T follicular helper cell (primary cell): Measurements from ENCODE around the gene ATP13A1.

Experiments
- DNase-seq: peaks from one replicate; pipeline ENCODE4 v3.0.0-alpha.2; 2020; ENCODE audit warnings: low read depth

ATP13A1 gene

DNA sequence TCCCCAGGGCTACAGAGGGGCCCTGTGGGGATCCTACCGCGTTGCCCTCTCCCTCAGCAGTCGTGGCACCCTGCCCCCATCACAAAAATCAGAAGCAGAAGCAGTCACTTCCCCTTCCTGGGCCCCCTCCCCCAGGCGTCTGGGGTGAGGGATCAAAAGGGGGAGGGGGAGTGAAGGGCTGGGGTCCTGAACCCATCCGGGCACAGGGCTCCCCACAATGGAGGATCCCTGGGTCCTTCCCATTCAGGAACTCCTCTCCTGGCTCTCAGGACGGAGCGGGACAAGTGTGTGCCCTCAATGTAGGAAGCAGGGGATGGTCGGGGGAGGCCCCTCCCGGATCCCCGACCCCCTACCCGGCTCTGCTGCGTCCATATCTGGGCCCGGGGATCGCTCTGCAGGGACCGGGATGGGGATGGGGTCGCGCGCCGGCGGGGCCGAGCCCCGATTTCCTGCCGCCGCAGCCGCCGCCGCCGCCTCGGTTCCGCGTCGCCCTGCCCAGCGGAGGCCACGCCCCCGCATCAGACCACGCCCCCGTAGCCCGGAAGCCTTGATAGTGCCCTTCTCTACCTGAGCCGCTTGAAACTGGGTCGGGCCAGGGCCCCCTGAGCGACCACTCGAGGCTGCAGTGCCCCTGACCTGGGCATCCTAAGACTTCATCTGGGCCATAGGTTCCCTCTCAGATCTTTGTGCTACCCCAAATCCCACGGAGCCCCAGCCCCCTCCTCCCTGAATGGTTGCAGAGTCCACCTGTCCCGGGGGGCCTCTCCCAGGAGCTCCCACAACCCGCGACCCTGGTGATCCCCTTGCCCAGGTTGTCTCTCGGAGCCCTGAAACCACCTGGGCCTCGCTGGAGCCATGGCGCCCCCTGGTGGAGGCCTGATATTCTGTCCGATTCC is 20.1 kb downstream of the ATP13A1 start, which contains the start of gene GMIP:
Gene GMIP (minus strand): TSS at position 500 of the 896 bp plus-strand sequence. CDS start 128 bp downstream, at position 372.
- DNase-seq = peak; percentile 83

DNA sequence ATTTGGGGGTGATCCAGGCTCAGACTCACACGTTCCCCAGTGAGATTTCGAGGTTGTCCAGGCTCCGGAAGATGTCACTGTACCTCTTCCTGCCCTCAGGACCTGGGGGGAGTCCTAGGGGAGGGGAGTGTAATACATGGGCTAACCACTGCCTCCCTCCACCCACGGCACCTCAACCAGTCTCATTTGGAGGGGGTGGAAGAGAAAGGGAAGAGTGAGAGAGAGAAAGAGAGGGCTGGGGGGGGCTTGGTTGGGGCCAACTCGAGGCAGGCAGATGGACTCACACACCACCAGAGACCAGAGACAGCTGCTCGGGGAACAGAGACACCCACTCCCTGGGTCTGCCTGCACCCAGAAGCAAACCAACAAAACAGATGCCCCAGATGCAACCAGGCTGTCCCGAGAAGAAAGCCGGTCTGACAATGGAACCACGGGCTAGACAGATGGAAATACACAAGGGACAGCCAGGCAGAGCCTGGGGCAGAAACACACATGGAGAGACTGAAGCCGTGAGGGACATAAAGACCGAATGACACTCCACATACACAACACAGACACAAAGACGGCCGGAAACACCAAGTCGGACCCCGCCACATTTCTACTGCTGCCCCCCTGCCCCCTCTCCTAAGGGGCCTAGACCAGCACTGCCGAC is 20.8 kb downstream of the ATP13A1 start:
- no peak for DNase-seq

DNA sequence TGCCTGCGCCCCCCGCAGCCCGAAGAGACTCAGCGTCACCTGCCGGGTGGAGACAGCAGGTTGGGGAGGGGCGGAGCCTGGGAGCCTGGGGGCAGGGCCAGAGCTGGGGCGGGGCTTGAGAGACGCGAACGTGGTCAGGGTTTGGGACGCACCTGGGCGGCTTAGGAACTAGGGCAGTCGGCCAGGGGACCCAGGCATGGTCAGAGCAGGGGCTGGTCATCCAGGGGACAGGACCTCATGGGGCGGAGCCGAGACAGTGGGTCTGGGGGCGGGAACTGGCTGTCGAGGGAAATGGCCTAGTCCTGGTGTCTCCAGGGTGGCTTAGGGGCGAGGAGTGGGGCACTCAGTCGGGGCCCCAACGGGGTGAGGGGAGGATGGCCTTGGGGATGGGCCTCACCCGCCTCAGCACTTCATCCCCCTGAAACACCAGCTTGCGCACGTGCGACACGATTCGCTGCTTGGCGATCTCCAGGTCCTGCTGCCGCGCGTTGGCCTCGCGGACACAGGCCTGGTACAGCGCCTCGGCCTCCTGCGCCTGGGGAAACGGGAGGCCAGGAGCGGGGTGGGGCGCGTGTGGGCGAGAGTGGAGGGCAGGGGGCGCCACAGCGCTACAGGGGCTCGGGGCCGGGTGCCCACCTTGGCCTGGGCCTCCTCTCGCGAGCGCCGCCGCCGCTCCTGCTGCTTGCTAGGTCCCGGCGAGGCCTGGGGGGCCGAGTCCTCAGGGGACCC is 25.8 kb downstream of the ATP13A1 start:
- no peak for DNase-seq

DNA sequence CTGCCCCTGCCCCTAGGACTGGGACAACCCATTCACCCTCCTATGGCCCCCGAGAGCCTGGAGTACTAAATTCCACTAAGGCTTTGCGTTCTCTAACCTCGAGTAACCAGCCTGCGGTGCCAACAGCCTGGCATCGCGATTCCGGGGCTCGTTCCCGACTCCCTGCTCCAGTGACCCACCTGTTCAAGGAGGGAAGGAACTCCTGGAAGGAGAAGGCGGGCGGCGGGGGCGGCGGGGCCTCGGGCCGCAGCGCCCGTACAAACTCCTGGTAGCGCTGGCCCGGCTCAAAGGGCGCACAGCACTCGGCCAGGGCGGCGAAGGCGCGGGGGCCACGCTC is 26.3 kb downstream of the ATP13A1 start:
- no peak for DNase-seq

DNA sequence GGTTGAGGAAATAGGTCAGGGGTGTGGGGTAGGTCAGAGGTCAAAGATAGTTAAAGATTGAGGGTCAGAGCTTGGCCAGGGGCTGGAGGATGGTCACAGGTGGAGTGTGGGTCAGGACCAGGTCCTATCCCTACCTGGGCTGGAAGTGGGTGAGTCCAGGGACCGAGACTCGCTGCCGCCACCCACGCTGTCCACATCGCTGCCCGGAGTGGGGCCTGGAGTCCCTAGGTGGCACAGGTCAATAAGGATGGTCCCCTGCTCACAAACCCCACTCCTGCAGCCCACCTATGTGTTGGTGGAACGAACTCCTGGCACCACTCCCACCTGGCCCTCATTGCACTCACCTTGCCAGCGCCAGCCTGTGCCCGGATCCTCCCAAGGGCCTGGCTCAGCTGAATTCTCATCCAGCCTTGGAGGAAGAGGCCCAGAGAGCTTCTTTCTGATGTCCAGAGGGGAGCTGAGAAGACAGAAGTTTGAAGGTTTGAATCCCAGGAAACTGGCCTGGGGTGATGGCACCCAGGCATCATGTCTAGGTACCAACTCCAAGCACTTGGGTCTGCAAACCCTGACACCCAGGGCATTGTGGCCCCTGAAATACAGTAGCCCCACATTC is 26.8 kb downstream of the ATP13A1 start:
- no peak for DNase-seq

DNA sequence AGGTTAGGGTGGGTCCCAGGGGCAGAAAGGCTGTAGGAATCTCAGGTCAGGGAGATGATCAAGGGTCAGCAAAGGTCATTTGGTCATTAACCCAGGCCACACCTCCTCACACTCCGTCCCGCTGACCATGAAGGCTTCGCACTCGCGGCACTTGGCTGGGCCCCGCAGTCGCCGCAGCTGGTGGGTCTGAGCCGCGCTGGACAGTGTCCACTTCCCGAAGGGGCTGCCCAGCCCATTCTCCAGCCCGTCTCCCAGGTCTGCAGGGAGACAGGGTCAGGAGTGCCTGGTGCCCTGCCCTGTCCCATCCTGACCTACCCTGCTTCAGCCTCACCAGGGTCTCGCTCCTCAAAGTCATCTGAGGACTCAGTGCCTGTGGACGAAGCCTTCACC is 28.2 kb downstream of the ATP13A1 start:
- DNase-seq = no peak

DNA sequence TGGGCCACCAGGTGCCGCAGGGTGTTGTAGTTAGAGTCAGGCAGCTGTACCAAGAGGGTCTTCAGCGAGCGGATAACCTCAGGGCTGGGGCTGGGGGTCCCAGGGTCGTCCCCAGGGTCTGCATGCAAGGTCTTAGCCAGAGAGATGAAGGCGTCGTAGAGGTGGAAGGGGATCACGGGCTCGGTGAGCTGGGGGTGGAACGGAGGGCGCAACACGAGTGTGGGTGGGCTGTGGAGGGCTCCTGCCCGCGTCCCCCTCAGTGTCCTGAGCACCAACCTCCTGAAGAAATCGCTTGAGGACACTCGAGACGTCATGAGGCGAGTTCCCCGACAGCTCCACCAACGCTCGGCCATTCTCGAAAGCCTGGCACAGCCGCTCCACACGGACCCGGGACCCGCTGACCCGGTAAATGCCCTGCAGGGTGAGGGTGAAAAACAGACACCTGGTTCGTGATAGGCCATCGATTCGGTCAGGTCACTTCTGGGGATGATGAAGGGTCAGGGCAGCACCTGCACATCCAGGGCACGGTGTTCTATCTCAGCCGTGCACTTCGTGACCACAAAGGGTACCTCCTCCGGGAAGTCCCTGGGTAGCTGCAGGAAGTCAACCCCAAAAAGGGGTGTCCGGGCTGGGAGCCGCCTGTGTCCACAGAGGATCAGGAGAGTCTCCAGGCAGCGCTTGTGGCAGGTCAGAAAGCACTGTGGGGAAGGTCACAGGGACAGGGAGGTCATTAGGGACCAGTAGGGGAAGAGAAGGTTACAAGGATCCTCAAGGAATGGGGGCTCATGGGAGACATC is 28.8 kb downstream of the ATP13A1 start:
- no peak for DNase-seq

DNA sequence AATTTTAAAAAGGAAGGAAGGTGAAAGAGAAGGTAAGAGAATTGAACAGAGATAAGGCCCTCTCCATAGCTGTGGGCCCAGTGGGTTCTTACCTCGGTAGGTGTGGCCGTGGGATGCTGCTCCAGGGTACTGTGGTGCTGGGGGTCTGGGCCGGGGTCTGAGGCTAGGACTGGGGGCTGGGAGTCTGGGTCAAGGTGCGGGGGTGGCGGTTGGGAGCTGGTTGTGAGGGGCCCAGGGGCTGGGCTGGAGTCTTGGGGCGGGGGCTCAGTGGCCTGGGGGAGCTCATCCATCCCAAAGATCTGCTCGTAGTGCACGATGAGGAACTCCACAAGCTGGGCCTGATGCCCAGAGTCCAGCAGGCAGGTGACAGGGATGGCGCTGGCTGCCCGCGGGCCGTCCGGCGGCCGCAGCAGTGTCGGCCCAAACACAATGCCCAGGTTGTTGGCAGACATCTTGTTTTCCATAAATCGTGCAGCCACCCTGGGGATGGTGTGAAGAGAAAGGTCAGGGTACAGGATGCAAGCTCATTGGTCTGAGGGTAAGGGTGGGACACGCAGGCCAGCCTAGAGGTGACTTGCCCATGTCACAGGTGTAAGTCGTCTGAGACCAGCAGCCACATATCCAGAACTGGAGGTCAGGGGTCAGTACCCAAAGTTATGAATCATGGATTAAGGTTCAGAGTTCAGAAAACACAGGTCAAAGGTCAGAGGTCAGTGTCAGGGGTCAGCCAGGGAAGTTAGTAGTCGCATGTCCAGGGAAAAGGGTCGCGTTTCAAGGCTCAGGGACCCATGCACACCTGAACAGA is 29.6 kb downstream of the ATP13A1 start:
- DNase-seq = no peak

DNA sequence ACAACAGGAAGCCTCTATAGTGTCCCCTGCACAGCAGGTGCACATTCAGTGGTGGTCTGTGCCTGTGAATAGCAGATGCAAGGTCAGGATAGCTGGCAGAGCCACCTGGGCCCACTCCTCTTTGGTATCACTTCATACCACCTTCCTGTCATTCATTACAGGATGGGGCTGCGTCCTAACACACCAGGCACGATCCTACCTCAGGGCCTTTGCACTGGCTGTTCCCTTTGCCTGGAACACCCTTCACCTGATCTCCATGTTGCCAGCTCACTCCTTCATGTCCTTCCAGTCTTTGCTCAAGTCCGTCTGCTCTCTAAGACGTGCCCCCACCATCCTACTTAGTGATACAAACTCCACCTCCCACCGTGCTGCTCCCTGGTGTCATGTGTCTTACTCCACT is 30.8 kb downstream of the ATP13A1 start:
- no peak for DNase-seq

DNA sequence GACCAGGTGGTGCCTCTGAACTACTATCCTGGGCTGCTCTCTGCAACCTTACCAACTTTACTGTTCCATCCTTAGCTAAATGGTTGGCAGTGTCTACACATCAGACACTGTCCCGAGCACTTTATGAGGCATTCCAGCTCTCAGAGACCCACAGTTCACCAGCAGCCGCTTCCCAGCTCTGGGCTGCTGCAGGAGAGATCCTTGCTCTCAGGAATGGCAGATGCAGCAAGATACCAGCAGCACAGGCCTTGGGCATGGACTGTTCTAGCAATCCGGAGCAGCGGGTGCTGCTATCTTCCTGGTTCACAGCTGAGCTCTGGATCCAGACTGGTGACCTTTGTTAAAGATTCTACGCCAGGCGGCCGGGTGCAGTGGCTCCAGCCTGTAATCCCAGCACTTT is 32.1 kb downstream of the ATP13A1 start:
- DNase-seq = no peak

DNA sequence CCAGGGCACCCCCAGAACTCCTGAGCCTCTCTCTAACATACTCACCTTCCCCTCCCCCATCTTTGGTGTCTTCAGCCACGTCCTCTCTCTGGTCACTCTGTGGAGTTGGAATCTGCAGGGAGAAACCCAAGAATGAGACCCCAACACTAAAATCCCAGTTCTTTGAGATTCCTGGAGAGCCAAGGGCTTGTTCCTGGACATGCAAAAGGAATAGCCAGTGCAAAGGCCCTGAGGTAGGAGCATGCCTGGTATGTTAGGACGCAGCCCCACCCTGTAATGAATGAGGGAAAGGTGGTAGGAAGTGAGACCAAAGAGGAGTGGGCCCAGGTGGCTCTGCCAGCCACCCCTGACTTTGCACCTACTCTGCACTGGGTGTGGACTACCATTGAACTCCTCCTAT is 33.0 kb downstream of the ATP13A1 start:
- DNase-seq = no peak

DNA sequence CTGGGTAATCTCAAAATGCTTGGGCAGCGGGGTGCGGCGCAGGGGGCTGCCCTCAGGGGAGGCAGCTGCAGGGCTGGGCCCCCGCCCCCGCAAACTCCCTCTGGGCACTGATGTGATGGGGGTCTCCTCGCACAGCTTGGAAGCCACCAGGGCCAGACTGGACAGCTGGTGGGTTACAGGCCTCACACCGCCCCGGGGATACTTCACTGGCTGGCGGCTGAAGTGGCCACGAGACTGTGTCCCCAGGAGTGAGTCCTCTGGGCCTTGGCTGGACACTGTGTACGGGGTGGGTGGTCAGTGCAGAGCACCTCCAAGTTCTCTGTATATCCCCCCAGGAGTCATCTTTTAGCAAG is 33.4 kb downstream of the ATP13A1 start:
- DNase-seq = no peak

DNA sequence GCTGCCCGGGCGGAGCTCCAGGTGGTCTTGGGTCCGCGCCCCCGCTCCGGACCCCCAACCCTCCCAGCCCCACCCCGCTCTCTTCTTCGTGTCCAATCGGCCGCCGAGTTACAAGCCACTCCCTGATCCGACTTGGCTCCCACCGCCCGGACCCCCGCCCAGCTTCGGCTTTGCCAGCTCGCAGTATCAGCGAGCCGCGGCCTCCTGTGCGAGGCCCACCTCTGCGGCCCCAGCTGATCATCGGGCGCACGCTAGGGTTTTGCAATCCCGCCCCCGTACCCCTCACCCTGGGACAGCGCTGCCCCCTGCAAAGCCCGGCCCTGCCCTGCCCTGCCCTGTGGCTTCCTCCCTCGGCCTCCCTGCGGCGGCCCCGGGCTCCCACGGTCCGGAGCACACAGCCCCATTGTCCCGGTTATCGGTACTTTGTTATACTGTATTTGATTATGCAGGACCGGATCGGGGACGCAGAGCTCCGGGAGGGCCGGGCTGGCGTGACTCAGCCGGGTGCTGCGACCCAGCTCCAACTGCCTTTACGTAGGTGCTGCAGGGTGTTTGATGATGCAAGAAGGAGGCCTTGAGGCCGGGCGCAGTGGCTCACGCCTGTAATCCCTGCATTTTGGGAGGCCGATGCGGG is 34.9 kb downstream of the ATP13A1 start:
- DNase-seq = peak; percentile 30

DNA sequence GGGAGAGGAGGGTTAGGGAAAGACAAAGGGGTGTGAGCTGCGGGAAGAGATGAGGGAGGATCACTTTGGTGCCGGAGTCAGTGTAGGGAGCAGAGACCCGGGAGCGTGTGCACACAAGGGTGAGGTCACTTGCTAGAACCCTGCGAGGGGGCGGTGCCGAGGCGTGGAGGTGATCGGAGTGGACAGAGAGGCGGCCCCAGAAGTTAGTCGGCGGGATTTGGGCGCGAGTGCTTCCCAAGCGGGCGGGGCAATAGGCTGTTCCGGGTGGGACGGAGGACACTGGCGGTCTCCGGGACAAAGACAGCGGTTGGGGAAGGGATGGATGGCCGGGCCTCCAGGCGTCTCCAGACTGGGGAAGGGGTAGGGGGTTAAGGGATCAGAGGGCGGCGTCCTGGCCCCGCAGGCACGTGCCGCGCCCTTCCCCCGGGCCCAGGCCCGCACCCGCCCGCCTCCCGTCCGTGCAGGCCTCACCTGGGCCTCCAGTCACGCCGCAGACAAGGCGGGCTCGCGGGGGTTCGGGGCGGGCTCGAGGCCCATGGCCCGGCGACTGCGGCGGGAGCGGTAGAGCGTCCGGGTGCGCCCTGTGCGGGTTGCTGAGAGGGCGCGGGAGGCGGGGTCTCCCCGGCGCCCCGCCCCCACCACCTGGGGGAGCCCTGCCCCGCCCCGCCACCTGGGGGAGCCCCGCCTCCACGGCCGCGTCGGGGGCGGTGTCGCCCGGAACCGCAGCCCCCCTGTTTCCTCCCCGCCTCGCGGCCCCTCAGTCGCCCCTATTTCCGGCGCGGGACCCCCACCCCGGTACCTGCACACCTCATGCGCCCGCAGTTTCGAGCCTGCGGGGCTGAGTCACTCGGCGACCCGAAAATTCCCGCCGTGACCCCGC is 35.6 kb downstream of the ATP13A1 start, which contains the start of gene LPAR2:
Gene LPAR2 (minus strand): TSS at position 600 of the 880 bp plus-strand sequence. CDS start 945 bp downstream, outside the sequence.
- peak; percentile 76 for DNase-seq

DNA sequence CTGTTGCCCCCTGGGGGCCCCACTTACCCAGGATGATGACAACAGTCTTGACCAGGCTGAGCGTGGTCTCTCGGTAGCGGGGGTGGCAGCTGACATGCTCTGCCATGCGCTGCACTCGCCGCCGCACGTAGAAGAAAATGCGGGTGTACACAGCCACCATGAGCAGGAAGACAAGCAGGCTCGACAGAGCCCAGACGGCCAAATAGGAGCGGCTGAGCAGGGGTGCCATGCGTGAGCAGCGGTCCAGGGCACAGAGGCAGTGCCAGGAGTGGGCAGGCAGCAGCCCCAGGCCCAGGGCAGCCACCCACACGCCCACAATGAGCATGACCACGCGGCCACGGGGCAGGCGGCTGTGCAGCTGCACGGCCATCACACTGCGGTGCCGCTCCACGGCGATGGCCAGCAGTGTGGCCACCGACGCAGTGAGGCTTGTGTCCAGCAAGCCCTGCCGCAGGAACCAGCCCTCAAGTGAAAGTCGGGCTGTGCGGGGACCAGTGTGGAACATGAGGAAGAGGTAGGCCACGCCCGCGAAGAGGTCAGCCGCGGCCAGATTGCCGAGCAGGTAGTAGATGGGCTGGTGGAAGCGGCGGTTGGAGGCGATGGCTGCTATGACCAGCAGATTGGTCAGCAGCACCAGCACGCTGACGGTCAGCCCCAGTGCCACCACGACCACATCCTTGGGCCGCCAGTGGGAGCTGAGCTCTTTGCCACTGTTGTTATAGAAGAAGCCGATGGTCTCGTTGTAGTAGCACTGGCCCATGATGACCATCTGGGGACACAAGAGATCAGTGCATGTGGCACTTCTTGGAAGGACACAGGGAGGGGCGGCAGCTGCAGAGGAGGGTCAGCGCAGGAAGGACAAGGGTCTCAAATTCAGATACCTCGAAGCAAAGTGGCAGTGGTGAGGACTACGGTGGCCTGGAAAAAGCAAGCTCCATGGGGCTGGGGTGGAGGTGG is 36.7 kb downstream of the ATP13A1 start:
- DNase-seq = no peak

DNA sequence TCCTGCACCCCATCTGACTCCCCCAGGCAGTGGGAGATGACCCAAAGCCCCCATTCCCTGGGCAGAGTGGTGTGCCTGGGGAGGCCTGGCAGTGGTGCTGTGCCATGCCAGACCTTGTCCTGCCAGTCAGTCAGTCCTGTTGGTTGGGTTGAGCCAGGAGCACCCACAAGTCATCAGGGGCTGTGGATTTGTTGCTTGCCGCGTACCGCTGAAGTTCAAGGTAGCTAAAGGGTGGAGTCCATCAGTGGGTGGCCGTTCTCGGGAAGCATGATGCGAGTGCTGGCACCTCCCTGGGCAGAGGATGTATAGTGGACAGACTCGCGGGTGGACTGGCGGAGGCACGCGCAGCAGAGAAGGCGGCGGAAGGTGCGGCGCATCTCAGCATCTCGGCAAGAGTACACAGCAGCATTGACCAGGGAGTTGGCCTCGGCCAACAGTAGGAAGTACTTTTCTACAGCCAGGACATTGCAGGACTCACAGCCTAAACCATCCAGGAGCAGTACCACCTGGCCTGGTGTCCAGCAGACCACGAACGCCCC is 39.4 kb downstream of the ATP13A1 start:
- DNase-seq = no peak

DNA sequence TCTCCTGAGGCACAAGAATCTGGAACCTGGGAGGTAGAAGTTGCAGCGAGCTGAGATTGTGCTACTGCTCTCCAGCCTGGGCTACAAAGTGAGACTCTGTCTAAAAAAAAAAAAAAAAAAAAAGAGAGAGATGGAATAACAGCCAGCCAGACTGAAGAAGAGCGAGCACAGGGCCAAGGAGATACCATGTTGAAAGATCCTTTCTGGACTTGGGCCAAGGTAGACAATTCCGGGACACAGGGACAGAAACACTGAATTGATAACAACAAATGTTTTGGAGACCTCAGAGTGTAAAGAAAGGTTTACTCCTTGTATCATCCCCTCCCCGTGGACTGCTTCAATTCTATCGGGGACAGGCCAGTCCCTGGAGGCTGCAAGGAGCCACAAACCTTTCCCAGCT is 40.1 kb downstream of the ATP13A1 start:
- no peak for DNase-seq

DNA sequence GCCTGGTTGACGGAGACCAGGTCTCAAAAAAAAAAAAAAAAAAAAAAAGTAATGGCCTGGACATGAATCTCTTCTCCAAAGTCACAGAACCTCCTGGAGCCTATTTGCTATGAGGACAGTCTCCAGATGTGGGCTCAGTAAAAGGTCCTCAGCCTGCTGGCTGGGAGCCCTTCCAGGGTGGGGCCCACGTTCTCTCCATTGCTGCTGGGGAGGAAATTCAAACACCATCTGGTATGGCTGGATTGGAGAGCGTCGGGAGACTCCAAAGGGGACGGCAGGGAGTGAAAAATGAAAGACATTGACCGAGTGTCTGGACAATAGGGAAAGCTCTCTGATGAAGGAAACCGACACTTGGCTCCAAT is 43.6 kb downstream of the ATP13A1 start:
- no peak for DNase-seq
